Measurements from ENCODE around the gene SPEM2.

The SPEM2 gene

GRCh38 chr17:7425316-7425715 is at the start of gene SPEM2:
TSS of gene SPEM2 (plus strand) at chr17:7425616. CDS start at chr17:7425689, 73 bp downstream.
- no peak for DNase-seq

DNA sequence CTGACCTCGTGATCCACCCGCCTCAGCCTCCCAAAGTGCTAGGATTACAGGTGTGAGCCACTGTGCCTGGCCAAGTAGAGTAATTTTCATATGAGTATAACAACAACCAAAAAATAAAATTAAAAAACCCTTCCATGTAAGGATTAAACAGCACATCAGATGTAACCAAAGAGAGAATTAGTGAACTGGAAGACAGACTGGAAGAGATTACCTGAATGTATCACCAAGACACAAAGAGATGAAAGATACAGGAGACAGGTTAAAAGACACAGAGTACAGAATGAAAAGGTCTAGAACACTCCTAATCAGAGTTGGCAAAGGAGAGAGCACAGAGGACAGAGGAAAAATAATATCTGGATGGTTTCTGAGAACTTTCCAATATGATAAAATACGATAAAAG is 46.3 kb upstream of the SPEM2 start:
- DNase-seq: no peak

GRCh38 chr17:7380321-7380720 is 45.1 kb upstream of the SPEM2 start:
- DNase-seq: no peak

DNA sequence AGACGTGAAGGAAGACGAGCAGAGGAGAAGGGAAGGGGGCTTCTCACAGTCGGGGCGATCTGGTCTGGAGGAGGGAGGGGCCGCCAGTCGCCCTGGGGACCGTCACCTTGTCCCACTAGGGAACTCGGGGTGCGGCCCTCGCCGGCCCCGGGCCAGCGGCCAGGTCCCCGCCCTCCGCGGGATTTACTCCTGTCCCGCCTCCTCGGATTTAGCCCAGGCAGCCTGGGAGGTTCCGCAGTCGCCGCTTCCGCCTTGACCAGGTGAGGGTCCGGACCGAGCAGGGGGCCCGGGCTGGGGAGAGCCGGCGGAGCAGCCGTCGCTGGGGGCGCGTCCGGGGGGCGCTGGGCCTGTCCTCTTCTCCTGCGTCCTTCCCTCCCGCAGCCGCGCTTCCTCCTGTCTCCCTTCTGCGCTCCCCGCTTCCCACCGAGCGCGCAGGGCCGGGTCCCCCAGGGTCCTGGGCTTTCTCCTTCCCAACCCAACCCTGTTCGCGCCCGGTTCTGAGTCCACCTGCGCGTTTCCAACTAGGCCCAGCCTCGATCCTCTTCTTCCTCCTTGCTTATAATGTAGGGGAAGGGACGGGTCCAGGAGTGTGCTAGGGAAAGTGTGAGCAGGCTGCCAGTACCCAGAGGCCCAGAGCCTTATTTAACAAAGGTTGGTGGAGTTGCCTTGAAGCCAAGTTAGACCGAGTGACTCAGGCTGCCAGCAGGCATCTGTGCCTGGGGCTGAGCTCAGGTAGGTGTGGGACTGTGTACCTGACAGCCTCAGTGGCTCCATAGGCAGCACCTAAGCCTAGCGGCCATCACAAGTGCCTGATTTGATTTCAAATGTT is 44.3 kb upstream of the SPEM2 start, which contains the start of gene TNK1:
TNK1 (plus strand) TSS at position 235 of the 829 bp plus-strand sequence. CDS start 1,838 bp downstream, outside the sequence.
- DNase-seq: no peak

DNA sequence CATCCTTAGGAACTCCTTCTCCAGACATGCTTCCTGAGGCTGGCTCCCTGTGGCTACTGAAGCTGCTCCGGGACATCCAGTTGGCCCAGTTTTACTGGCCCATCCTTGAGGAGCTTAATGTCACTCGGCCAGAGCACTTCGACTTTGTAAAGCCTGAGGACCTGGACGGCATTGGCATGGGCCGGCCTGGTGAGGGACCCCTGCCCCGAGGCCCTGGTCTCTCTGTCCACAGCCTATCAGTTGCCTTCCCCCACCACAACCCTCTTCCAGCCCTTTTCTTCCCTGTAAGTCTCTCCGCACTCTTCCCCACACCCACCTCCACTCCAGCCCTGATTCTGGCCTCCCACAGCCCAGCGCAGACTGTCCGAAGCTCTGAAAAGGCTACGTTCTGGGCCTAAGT is 42.5 kb upstream of the SPEM2 start:
- no peak for DNase-seq

GRCh38 chr17:7383371-7383741 is 42.1 kb upstream of the SPEM2 start:
- DNase-seq: no peak

GRCh38 chr17:7383742-7384488 is 41.5 kb upstream of the SPEM2 start:
- peak; percentile 76 for DNase-seq

DNA sequence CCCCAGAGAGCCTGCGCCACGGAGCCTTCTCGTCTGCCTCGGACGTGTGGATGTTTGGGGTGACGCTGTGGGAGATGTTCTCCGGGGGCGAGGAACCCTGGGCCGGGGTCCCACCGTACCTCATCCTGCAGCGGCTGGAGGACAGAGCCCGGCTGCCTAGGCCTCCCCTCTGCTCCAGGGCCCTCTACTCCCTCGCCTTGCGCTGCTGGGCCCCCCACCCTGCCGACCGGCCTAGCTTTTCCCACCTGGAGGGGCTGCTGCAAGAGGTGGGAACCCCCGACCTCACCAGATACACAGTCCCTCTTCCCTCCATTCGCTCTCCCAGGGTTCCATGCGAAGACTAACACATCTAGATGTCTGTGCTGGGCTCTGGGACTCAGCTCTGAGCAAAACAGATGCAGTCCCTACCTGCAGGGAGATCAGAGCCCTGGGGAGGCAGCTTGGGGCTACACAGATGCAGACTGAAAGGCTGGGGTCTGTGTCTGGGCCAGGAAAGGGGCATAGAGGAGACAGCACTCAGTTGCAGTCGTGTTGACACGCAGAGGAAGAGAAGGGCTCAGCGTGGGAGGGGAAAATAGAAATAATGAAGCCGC is 40.8 kb upstream of the SPEM2 start:
- DNase-seq: no peak

DNA sequence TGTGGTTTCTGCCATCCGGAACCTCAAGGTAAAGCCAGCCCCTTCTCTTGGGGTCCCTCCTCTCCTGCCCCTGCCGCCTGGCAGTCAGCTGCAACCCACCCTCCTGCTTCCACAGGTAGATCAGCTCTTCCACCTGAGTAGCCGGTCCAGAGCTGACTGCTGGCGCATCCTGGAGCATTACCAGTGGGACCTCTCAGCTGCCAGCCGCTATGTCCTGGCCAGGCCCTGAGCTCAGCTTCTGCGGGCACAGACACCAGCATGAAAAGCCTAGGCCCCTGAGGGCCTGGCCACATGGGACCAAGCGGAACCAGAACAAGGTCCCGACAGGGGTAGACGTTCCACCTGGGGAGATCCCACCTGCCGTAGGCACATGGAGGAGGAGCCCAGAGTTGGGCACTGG is 36.6 kb upstream of the SPEM2 start:
- DNase-seq: no peak

DNA sequence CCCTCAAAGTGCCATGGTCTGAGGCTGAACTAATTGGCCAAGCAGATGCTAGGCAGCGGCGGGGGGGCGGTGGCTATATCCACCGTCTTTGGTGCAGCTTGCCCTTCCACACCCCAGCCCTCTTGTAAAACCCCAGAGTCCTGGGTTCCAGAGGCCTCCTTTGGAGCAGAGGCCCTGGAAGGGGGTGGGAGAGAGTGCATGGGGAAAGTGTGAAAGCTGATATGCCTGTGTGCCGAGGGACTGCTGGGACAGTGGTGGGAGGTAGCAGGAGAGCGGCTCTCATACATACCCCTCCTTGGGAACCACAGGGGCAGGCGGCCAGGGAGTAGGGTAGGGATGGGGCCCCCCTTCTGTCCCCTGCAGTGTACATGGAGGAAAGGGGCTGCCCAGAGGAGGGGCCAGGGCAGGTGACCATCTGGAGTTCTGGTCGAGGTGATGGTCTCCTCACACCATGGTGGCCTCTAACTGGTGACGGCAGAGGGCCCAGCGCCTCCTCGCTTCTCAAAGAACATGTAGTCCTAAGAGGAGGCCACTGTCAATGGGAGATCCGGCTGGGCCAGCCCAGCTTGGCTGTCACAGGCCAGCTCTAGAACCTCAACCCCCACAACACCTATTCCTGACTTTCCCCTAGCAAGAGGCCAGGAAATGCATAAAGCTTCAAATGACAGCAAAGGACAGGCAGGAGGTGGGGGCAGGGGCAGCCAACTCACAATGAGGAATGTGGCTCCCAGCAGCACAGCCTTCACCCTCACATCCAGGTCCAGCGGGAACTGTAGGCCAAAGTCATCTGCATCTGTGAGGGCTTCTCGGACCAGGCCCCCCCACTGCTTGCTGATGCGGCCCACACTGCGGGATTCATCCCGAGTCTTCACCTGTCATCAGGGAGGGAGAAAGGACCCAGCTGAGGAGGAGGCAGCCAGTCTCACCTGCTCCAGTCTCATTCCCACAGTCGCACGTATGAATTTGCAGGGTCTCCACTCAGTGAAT is 35.2 kb upstream of the SPEM2 start:
- DNase-seq: no peak

DNA sequence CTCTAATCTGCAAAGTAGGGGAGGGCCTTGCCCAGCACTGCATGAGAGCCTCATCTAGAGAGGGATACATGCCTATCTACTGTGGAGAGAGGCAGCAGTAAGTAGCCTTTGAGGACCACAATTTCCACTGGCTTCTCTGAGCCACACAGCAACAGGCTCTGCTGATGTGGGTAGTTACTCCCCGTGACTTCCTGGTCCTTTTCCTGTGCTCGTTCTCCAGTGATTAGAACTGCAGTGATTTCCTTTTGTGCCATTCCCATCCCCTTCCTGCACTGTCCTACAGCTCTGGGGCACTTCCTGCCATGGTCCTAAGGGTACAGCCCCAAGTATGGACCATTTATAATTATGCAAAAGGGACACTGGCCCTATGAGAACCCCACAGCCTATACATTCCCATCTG is 34.1 kb upstream of the SPEM2 start:
- no peak for DNase-seq

DNA sequence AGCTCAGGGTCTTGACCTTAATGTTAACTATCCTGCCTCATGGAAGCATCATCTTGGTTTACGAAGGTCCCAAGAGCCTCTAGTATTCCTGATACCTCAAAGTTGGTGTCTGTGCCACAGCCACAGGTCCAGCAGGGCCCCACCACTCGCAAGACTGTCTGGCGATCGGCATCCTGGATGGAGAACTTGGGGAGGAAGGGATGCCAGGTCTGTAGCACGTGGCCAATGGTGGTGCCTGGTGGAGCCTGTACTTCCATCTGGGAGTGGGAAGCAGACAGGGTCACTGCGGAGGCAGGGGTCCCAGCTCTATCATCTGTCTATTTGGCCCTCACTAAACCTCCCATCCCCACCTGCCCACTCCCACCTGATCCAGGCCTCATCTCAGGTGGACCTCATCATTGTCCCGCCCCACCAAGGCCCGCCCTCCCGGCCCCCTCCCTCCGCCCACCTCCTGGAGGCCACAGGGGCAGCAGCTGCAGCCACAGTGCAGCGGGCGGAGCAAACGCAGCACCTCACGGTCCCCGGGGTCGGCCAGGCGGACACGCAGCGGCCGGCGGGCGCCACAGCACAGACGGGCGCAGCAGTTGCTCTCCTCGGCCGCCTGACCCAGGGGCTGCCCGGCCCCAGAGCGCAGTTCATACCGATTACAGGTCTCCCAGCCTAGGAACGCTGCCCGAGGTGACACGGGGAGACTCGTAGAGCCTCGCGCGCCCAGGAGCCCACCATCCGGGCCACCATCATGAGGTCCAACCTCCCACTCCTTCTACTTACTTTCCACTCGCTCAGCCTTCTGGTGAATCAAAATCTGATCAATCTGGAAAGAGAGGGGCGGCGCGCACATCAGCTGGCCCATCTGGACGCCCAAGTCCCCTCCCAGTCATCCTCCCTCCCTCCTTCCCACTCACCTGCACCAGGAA is 32.5 kb upstream of the SPEM2 start:
- no peak for DNase-seq

GRCh38 chr17:7393613-7394451 is 31.6 kb upstream of the SPEM2 start:
- DNase-seq: peak; percentile 70

DNA sequence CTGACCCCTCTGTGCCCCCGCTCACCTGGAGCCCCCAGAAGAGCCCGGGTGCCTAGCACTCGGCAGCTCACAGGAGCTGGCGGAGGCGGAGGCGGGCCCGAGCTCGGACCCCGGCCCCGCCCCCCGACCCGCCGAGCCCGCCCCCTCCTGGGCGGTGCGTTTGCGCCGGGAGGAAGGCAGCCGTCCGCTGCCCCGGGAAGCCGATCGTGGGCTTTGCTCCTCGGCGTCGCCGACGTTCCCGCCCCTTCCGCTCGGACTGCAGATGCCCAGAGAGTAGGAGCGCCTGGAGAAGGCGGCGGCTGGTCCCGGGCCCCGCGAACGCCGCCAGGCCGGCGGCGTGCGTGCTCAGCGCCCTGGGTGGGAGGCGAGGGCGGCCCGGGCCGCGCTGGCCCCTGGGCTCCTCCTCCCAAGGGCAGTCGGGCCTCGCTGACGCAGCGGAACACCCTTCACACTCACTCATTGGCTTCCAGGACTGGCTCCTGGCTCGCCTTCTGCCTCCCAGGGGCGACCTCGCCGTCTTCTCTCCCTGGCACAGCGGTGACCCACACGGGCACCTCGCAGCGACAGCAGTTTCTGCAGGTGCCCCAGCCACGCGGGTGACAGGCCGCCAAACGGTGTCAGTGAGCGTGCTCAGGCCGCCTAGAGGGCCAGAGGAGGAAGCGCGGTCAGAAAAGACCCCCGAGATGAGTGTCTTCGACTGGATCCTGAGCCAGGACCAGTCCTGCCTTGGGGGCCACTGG is 30.8 kb upstream of the SPEM2 start, which contains the start of gene PLSCR3:
PLSCR3 (minus strand) TSS at position 74 of the 740 bp plus-strand sequence. CDS start 415 bp downstream, outside the sequence.
- peak; percentile 75 for DNase-seq

- DNase-seq: no peak
These were observed 29.3 kb upstream of the SPEM2 start for GRCh38 chr17:7396147-7396546.

DNA sequence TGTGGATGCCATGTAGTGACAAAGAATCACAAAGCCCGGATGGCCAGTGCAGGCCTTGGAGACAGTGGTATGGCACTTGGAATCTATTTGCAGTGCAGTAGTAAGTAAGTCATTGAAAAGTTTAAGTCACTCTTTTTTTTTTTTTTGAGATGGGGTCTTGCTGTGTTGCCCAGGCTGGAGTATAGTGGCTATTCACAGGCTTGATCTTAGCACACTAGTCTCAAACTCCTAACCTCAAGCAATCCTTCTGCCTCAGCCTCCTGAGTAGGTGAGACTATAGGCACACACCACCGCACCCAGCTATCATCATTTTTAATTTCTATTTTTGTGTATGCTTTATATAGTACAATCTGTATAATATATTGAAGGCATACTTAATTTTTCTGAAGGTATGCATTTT is 26.8 kb upstream of the SPEM2 start:
- DNase-seq: no peak

DNA sequence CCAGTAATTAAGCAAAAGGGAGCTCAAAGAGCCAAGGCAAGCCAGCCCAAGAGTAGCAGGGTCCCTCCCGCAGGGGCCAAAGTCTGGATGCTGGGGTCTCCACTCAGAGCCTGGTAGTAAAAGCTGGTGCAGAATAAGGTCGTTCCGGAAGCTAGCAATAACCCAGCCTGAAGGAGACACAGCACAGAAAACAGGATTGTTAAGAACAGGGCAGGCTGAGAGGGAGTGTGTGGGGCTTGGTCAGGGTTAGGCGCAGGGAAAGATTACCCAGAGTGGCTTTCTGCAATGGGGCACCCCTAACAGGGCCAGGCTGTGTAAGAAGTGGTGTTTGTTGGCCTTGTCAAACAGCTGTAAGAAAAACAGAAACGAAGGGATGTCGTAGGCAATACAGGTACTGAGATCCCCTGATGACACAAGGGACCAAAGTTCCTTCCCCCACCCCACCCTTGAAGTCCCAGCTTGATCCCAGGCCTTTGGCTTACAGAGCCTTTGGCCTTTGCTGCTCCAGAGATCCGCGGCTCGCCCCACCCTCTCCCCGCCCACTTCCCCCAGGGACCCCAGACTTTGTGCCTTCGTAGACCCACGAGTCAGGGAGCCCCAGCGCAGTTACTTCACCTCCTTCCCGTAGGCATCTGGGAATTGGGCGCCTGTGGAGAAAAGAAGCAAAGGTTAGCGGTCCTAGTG is 22.2 kb upstream of the SPEM2 start:
- no peak for DNase-seq

DNA sequence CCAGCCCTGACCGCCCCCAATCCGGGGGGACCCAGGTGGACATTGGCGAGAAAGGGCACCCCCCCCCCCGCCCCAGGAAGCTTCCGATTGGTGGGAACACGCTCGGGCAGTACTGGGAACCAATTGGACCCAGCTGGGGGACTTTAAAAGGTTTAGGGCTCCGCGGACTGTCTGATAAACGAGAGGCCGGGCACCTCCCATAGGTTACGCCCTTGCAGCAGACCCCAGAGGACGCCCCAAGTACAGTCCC is 21.8 kb upstream of the SPEM2 start:
- no peak for DNase-seq
